ENCODE data around the gene APOA5.

DNA sequence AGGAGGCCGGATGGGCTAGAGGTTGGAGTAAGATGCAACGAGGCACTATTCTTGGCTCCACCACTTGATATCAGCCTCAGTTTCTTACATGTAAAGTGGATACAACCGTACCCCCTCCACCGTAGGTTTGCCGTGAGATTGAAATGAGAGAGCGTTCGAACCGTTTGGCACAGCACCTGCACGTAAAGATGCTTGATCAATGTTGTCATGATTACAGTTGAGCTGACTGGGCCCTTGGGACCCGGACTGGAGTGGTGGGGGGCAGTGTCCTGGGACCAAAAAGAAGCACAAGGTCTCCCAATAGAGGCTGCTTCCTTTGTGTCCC is 41.8 kb upstream of the APOA5 start:
- TF ChIP-seq, protein P1, sequence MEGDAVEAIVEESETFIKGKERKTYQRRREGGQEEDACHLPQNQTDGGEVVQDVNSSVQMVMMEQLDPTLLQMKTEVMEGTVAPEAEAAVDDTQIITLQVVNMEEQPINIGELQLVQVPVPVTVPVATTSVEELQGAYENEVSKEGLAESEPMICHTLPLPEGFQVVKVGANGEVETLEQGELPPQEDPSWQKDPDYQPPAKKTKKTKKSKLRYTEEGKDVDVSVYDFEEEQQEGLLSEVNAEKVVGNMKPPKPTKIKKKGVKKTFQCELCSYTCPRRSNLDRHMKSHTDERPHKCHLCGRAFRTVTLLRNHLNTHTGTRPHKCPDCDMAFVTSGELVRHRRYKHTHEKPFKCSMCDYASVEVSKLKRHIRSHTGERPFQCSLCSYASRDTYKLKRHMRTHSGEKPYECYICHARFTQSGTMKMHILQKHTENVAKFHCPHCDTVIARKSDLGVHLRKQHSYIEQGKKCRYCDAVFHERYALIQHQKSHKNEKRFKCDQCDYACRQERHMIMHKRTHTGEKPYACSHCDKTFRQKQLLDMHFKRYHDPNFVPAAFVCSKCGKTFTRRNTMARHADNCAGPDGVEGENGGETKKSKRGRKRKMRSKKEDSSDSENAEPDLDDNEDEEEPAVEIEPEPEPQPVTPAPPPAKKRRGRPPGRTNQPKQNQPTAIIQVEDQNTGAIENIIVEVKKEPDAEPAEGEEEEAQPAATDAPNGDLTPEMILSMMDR (IDR thresholded peaks at IDR 0.05), result no peak
- TF ChIP-seq POLR2A (IDR thresholded peaks at IDR 0.05), result no peak
- TF ChIP-seq EP300 (IDR thresholded peaks at IDR 0.05), result no peak
